GM12801 (cell line): Measurements from ENCODE around the gene GRM8.

Source experiments
- CTCF ChIP-seq: IDR thresholded peaks from one replicate; pipeline ENCODE4 v1.5.1; 2011; ENCODE audit warnings: control low read depth; ENCODE audit not compliant: insufficient read length; ENCODE audit errors: extremely low read depth

GRM8 gene

GRCh38 chr7:126657599-126658358, 595.0 kb downstream of the GRM8 start:
- TF ChIP-seq CTCF = no peak

GRCh38 chr7:126657137-126657536, 595.6 kb downstream of the GRM8 start:
- TF ChIP-seq CTCF = no peak

- TF ChIP-seq CTCF = no peak
These were observed 596.6 kb downstream of the GRM8 start for GRCh38 chr7:126656165-126656564.

- no peak for TF ChIP-seq CTCF
These were observed 615.2 kb downstream of the GRM8 start for GRCh38 chr7:126637538-126637937.

GRCh38 chr7:126635545-126635944, 617.2 kb downstream of the GRM8 start:
- TF ChIP-seq CTCF = no peak

GRCh38 chr7:126608339-126608776, 644.4 kb downstream of the GRM8 start:
- TF ChIP-seq CTCF = no peak

- no peak for TF ChIP-seq CTCF
These were observed 646.4 kb downstream of the GRM8 start for GRCh38 chr7:126606331-126606730.
